GM04504 (cell line): Measurements from ENCODE around the gene SCP2.

Experiments
- DNase-seq: peaks from one replicate; pipeline ENCODE4 v3.0.0-alpha.2; 2012; ENCODE audit warnings: low read depth

SCP2 gene

GRCh38 chr1:53082826-53083455 is 155.9 kb downstream of the SCP2 start:
- no peak for DNase-seq

GRCh38 chr1:53083636-53084588 is 156.8 kb downstream of the SCP2 start:
- DNase-seq: no peak

GRCh38 chr1:53084589-53084971 is 157.5 kb downstream of the SCP2 start:
- DNase-seq: no peak

- no peak for DNase-seq
Observed at GRCh38 chr1:53085405-53085804, 158.3 kb downstream of the SCP2 start.

- no peak for DNase-seq
Observed at GRCh38 chr1:53086491-53087070, 159.5 kb downstream of the SCP2 start.

GRCh38 chr1:53087332-53088285 is 160.5 kb downstream of the SCP2 start:
- no peak for DNase-seq

- DNase-seq: no peak
Observed at GRCh38 chr1:53088616-53089300, 161.7 kb downstream of the SCP2 start.

GRCh38 chr1:53089478-53090226 is 162.6 kb downstream of the SCP2 start:
- DNase-seq: no peak

GRCh38 chr1:53090227-53091147 is 163.4 kb downstream of the SCP2 start:
- no peak for DNase-seq

GRCh38 chr1:53091841-53092645 is 165.0 kb downstream of the SCP2 start:
- peak; percentile 12 for DNase-seq

GRCh38 chr1:53092659-53093450 is 165.8 kb downstream of the SCP2 start:
- DNase-seq: no peak

- no peak for DNase-seq
Observed at GRCh38 chr1:53093451-53093754, 166.3 kb downstream of the SCP2 start.

GRCh38 chr1:53093778-53094532 is 166.9 kb downstream of the SCP2 start:
- no peak for DNase-seq

GRCh38 chr1:53094533-53094919 is 167.4 kb downstream of the SCP2 start:
- DNase-seq: no peak
